ENCODE data around the gene SEPTIN11.

- TF ChIP-seq CTCF (IDR thresholded peaks at IDR 0.05) (no peak), ZFX (IDR thresholded peaks at IDR 0.05; ENCODE audit: borderline replicate concordance) (no peak)
These were observed 9.3 kb downstream of the SEPTIN11 start for GRCh38 chr4:76958891-76959290.
